Stimulated activated naive CD8-positive, alpha-beta T cell treated with anti-CD3 and anti-CD28 coated beads, Interleukin-15, Interleukin-2, amounts not matched to agents 100 U/mL and 50 U/mL, for 24 hours (primary cell): ENCODE data around the gene NSF.
A peak's percentile ranks its signal among the peaks of the same experiment; 100 is the strongest.
"Not testable (repeated sequence)": the region's sequence is repeated elsewhere in the genome, so short reads cannot be mapped to it uniquely, and the experiment has no call there.

Source experiments
- ATAC-seq: fragments of 150-1000 bp; cut with Tn5 transposase; one replicate; pipeline ENCODE4 v1.10.0; 2021
- DNase-seq: peaks from one replicate; pipeline ENCODE4 v3.0.0; 2021

Gene NSF

GRCh38 chr17:46756081-46756735, 165.7 kb downstream of the NSF start:
- ATAC-seq, result no peak
- no peak for DNase-seq

DNA sequence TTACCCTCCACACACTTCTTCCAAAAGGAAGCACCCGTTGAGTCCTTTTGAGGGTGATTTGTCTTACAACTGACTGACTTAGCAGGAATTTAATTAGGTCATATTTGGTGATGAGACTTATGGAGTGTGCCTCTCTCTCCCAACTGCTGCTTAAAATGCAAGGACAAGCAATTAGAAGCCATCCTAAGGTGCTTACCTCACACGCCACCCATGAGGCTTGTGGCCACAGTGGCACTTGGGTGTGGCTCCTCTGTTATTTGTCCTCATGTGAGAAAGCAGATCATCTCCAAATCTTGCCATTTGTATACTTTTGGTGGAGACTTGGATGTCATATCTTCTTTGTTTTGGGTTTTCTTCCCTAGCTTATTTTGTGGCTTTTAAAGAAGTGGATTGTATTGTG, 166.4 kb downstream of the NSF start:
- DNase-seq (no peak), ATAC-seq (no peak)

DNA sequence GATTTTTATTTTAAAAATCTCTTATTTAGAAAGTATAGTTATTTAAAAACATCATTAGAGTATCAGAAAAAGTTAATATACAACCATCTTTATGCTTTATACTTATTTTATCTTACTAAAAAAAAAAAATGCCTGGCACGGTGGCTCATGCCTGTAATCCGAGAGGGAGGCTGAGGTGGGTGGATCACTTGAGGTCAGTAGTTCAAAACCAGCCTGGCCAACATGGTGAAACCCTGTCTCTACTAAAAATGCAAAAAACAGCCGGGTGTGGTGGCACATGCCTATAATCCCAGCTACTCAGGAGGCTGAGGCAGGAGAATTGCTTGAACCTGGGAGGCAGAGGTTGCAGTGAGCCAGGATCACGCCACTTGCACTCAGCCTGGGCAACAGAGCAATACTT, 167.1 kb downstream of the NSF start:
- DNase-seq, ATAC-seq: not testable (repeated sequence)

- no peak for ATAC-seq
- no peak for DNase-seq
Observed at GRCh38 chr17:46758614-46759013, 168.1 kb downstream of the NSF start.

GRCh38 chr17:46759141-46759540, 168.7 kb downstream of the NSF start:
- DNase-seq (no peak), ATAC-seq (no peak)

DNA sequence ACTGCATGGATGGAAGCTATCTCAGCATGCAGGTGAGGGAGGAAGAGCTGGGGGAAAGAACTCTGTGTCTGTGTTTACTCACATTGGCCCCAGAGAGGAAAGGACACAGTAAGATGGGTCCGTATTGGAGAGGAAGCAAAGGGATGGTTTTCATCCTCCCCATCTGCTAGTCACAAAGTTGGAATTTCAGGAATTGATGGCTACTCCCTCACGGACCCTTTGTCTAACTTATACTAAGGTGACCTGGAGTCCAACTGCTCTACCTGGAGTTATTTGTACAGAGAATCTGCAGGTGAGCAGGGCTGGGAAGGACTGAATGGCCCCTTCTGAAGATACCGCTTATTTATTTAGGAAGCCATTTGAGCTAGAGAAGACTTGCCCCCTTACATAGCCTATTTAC, 172.9 kb downstream of the NSF start:
- ATAC-seq, result no peak
- DNase-seq, result no peak

DNA sequence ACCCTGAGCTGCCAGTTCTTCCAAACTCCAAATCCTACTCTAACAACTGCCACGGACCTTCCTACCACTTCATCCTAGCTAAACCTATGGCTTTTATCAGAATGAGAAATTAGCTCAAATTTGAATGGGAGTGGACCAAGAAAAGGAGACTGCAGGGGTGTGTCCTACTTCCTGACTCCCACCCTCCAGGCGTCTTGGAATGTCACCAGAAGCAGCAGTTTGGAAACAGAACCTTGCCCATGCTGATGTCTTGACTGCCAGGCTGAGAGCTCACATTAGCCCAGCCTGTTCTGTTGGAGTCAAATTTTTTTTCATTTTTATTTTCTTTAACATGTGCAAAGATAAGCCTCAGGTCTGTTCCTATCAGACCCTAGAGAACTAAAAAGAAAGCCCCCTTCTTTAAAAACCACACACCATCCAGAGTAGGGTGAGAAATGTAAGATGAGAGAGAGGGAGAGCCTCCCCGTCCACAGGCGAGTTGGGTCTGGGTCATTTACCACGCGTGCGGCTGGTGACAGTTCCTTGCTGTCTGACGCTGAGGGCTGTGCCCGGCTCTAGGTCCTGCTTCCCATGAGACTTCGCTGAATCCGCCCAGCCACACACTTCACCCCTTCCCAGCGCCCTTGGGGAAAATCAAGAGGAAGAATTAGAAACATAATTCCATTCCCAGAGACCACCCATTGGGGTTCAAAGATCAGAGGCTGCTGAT, 173.7 kb downstream of the NSF start:
- ATAC-seq (no peak), DNase-seq (no peak)

GRCh38 chr17:46764709-46765401, 174.4 kb downstream of the NSF start:
- ATAC-seq (no peak), DNase-seq (no peak)

DNA sequence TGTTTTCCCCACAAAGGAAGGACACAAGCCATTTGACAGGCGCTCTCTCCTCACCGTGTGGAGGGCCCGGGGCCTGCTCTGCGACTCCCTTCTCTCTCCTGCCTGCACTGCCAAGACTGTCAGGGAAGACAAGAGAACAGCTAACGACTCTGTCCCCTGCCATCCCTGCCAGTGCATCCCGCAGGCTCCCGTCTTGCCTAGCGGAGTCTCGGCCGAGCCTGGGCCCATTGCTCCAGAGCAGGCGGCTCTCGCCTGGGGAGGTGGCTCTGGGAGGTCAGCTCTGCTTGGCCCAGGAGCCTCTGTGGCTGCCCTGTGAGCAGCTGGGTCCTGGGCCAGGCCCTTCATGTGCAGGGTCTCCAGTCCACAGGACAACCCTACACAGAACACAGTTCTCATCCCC, 175.0 kb downstream of the NSF start:
- DNase-seq (no peak), ATAC-seq (no peak)

DNA sequence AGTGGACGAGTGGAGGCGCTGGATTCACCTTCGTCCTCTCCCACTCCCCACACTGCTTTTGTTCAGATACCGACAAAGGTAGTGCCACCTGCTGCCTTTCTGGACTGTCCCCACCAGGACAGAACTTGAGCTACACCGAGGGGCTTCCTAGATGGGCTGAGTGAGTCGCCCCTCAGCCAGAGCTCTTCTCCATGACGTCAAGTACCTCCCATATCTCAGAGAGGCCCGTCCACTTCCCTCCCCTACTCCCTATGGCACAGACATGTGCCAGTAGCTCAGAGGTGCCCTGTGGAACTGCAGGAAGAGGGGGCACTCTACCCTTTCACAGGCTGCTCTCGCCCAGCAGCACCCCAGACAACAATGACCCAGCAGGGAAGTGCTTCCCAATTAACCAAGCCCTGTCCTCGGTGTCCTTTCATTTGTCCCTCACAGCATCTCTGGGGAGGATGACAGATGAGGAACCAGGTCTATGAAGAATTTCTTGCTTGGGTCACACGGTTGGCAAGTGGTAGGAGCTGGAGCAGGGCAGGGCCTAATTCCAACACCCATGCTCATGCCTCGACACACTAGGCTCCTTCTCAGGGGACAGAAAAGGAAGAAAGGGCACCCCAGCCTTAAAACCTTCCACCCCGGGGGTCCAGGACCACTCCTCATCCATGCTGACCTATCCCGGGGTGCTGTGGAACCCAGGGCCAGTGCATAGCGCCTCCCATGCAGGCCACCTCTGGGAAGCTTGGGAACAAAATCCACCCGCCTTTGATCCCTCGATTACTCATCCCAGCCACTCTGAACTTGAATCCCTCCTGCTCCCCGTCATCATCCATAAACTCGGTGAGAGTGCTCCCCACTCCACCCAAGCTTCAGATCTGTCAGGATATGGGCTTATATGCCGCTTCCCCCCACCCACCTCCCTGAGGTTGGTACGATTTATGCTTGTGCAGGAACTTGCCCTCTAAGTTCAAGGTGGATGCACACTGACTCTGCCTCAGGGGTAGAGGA, 176.3 kb downstream of the NSF start:
- ATAC-seq, result no peak
- DNase-seq, result no peak

DNA sequence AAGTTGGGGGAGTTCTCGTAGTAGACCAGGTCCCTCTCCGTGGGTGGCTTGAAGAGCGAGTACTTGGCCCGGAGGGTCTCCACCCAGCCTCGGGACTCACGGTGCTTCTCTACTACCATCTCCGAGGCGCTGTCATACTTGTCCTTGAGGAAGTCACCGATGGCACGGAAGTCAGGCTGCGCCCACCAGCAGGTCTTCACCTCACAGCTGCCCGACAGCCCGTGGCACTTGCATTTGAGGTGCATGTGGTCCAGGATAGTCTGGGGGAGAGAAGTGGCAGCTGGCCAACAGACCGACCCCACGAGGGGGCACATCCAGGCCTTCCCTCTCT, 178.0 kb downstream of the NSF start:
- no peak for ATAC-seq

GRCh38 chr17:46768896-46769295, 178.4 kb downstream of the NSF start:
- ATAC-seq, DNase-seq: not testable (repeated sequence)

More for the DNA sequence above, 178.0 kb downstream of the NSF start:
- DNase-seq, result no peak

GRCh38 chr17:46769531-46770438, 179.3 kb downstream of the NSF start:
- ATAC-seq, result no peak
- peak; percentile 22 for DNase-seq

- ATAC-seq, result no peak
- no peak for DNase-seq
Observed at GRCh38 chr17:46770439-46770817, 180.0 kb downstream of the NSF start.

- peak; percentile 54 for ATAC-seq
- peak; percentile 41 for DNase-seq
Observed at GRCh38 chr17:46770818-46771560, 180.5 kb downstream of the NSF start.

DNA sequence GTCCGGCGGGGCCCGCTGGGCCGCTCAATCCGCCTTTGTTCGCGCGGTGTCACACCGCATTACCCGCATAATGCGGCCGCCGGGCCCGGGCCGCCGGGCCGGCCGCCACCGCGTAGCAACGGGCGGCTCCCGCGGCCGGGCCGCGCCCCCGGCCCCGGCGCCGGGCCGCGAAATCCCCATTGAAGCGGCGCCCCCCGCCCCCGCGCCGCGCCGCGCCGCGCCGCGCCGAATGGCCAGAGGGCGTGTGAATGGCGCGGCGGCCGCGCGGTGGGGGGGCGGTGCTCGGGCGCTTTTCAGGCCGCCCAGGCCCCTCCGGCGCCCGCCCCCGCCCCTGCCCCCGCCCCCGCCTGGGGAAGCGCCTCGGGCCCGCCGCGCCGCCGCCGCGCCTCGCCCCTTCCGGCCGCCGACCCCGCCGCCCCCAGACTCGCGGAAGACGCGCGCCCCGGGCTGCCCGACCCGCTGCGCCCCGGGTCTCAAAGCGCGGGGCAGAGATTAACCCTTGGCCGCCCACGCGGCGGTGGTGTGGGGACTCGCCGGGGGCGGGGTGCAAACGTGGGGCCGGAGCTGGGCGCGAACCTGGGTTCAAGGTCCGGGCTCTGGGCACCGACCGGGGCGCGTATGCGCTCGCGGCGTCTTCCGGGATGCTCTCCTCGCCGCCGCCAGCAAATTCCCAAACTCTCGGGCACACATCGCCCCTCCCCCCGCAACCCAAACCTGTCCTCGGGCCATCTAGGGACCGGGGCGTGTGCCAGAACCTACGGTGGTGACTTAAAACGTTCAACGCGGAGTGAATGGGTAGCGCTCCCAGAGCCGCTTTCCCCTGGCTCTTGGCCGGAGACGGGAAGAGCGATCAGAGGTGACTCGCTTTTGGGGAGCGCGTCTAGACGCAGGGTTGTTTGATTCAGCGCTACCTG, 181.3 kb downstream of the NSF start:
- DNase-seq (peak; percentile 20), ATAC-seq (no peak)

- DNase-seq (no peak), ATAC-seq (no peak)
Observed at GRCh38 chr17:46772475-46773220, 182.2 kb downstream of the NSF start.

DNA sequence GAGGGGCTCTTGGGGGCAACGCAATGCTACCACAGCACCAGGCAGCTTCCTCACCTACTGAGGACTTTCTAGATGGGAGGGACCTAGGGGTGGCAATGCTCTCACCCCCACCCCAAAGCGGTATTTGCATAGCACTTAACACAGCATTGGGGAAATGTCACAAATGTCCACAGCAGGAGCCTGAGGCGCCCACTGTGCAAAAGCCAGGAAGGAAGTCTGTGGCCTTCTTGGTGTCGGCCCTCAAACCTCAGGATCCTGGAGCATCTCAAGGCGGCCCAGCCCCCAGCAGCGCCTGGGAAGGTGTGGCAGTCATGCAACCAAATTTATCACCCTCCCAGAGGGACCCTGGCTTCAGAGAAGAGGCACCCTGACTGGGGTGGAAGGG, 182.7 kb downstream of the NSF start:
- ATAC-seq (no peak), DNase-seq (no peak)

DNA sequence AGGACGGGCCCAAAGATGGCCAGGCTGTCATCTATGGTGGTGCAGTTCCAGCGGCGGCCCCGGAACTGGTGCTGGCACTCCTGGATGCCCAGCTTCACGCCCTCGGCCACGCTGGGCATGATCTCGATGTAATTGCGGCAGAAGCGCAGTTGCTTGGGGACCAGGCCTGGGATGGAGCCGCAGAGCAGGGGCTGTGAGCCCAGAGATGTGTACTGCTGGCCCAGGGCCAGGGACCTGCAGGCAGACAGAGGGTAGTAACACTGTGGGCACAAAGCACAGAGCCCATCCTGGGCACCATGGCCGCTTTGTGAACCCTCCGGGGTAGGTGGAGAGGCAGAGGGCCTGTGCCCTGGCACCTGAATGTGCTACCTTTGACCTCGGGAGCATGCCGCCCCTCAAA, 183.2 kb downstream of the NSF start:
- ATAC-seq (no peak), DNase-seq (no peak)
